ENCODE data around the gene C1orf105.

DNA sequence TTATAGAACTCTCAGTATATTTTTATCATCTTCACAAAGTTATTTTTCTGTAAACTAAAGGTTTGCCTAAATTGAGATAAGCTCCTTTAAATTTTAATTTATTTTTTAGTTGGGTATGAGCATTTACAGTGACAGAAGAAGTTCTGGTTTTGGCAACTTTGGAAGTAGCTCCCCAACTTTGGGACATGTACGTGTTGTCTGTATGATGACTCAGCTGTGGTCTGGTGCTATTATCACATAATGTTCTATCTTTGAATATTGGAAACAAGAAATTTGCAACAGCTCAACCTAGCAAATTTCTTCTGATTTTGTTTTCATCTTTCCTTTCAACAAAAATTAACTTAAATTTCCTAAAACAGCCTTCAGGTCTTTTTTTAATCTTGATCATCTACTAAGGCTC is 46.6 kb upstream of the C1orf105 start:
- TF ChIP-seq, protein P1, sequence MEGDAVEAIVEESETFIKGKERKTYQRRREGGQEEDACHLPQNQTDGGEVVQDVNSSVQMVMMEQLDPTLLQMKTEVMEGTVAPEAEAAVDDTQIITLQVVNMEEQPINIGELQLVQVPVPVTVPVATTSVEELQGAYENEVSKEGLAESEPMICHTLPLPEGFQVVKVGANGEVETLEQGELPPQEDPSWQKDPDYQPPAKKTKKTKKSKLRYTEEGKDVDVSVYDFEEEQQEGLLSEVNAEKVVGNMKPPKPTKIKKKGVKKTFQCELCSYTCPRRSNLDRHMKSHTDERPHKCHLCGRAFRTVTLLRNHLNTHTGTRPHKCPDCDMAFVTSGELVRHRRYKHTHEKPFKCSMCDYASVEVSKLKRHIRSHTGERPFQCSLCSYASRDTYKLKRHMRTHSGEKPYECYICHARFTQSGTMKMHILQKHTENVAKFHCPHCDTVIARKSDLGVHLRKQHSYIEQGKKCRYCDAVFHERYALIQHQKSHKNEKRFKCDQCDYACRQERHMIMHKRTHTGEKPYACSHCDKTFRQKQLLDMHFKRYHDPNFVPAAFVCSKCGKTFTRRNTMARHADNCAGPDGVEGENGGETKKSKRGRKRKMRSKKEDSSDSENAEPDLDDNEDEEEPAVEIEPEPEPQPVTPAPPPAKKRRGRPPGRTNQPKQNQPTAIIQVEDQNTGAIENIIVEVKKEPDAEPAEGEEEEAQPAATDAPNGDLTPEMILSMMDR (IDR thresholded peaks at IDR 0.05) = no peak
- TF ChIP-seq POLR2A (IDR thresholded peaks at IDR 0.05) = no peak

Measured in esophagus squamous epithelium (tissue), 4 donors.